DND-41 (cell line): ENCODE data around the gene DLG2.

Experiments used
- ATAC-seq: fragments of 200-7000 bp; cut with Tn5 transposase; 3 replicates; pipeline ENCODE4 v1.9.1; 2021; ENCODE audit warnings: low read depth; ENCODE audit not compliant: insufficient read depth
- DNase-seq: peaks from one replicate; pipeline ENCODE4 v3.0.0-alpha.2; 2020
- H2AFZ ChIP-seq: 2 replicates; pipeline ENCODE4 v1.6.0; 2012; ENCODE audit warnings: low read depth, low read length
- H3K27ac ChIP-seq: 2 replicates; pipeline ENCODE4 v1.5.1; 2012; ENCODE audit warnings: low read length, inconsistent platforms
- H3K27me3 ChIP-seq: fragments of 200-600 bp; sonication (generic); 2 replicates; pipeline ENCODE4 v1.6.0; 2012; ENCODE audit warnings: low read length, mild to moderate bottlenecking, inconsistent platforms; ENCODE audit not compliant: insufficient read depth, poor library complexity
- H3K36me3 ChIP-seq: 2 replicates; pipeline ENCODE4 v1.5.1; 2012; ENCODE audit warnings: low read length, inconsistent platforms; ENCODE audit not compliant: insufficient read depth
- H3K4me1 ChIP-seq: 2 replicates; pipeline ENCODE4 v1.5.1; 2012; ENCODE audit warnings: mild to moderate bottlenecking, low read length; ENCODE audit not compliant: insufficient read depth
- H3K4me2 ChIP-seq: 2 replicates; pipeline ENCODE4 v1.6.0; 2012; ENCODE audit warnings: mild to moderate bottlenecking, moderate library complexity, low read length, inconsistent platforms; ENCODE audit not compliant: insufficient read depth
- H3K4me3 ChIP-seq, 2 experiments: fragments of 200-600 bp in 1 of 2; shearing (Covaris generic) in 1 of 2; 2 replicates each; pipeline ENCODE4 v1.5.1; 2012 to 2016; ENCODE audit warnings: inconsistent platforms in 2 of 2, low read length in 2 of 2, mild to moderate bottlenecking in 2 of 2, low read depth in 1 of 2, moderate library complexity in 1 of 2
- H3K79me2 ChIP-seq: 2 replicates; pipeline ENCODE4 v1.6.0; 2012; ENCODE audit warnings: low read length, inconsistent platforms; ENCODE audit not compliant: insufficient read depth
- H3K9ac ChIP-seq: 2 replicates; pipeline ENCODE4 v1.6.0; 2012; ENCODE audit warnings: low read depth, mild to moderate bottlenecking, inconsistent platforms, low read length, moderate library complexity
- H3K9me3 ChIP-seq: 2 replicates; pipeline ENCODE4 v1.5.1; 2012; ENCODE audit warnings: low read length, moderate library complexity, mild to moderate bottlenecking, inconsistent platforms; ENCODE audit not compliant: insufficient read depth, severe bottlenecking
- H4K20me1 ChIP-seq: 2 replicates; pipeline ENCODE4 v1.6.0; 2012; ENCODE audit warnings: low read length; ENCODE audit not compliant: insufficient read depth
- CTCF ChIP-seq: IDR thresholded peaks from 2 replicates; pipeline ENCODE4 v1.5.1; 2012; ENCODE audit warnings: borderline replicate concordance, low read length, moderate library complexity, mild to moderate bottlenecking; ENCODE audit not compliant: poor library complexity, severe bottlenecking; ENCODE audit errors: extremely low read depth
- EZH2 ChIP-seq: IDR thresholded peaks from 3 replicates; pipeline ENCODE4 v1.6.1; 2012; ENCODE audit warnings: borderline replicate concordance, low read depth, mild to moderate bottlenecking, moderate library complexity, low read length, inconsistent platforms; ENCODE audit not compliant: severe bottlenecking

The DLG2 gene

DNA sequence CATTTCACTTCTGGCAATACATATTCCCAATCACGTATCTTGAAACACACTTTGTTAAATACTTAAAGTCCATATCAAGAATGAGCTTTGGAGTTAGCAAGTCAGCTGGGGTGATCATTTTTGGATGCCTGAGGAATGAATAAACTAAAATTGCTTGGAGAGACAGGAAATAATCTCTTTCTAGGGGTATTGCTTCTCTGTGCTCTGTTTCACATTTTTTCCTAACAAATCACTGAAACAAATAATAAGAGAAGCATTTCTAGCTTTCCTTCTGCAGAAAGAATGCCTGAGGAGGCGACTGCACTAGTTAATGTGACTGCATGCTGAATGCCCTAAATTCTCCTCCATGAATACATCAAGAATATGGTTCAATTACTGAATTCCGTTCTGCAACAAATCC is 1799.6 kb downstream of the DLG2 start:
- ATAC-seq (no peak), DNase-seq (no peak)
- no peaks in the 10 kb centered on the region for H3K9me3 ChIP-seq
- no peaks in the 10 kb centered on the region for H3K36me3 ChIP-seq
- H3K79me2 ChIP-seq, result no peaks in the 10 kb centered on the region
- H4K20me1 ChIP-seq, result no peaks in the 10 kb centered on the region
- TF ChIP-seq CTCF (no peak), EZH2 (no peak)
- H3K4me3 ChIP-seq, result no peak overlapping the region
- no peak overlapping the region for H2AFZ ChIP-seq
- H3K27me3 ChIP-seq, result no peaks in the 10 kb centered on the region
- no peak overlapping the region for H3K27ac ChIP-seq
- H3K9ac ChIP-seq, result no peak overlapping the region
- no peak overlapping the region for H3K4me2 ChIP-seq
- H3K4me1 ChIP-seq, result no peaks in the 10 kb centered on the region

- no peak overlapping the region for H2AFZ ChIP-seq
- H3K9me3 ChIP-seq, result no peaks in the 10 kb centered on the region
- H3K27ac ChIP-seq, result no peak overlapping the region
- no peaks in the 10 kb centered on the region for H3K4me1 ChIP-seq
- H4K20me1 ChIP-seq, result no peaks in the 10 kb centered on the region
- ATAC-seq (no peak), DNase-seq (no peak)
- H3K4me2 ChIP-seq, result no peak overlapping the region
- no peaks in the 10 kb centered on the region for H3K27me3 ChIP-seq
- TF ChIP-seq CTCF (no peak), EZH2 (no peak)
- H3K36me3 ChIP-seq, result no peaks in the 10 kb centered on the region
- no peaks in the 10 kb centered on the region for H3K79me2 ChIP-seq
- H3K4me3 ChIP-seq, result no peak overlapping the region
- no peak overlapping the region for H3K9ac ChIP-seq
Observed at GRCh38 chr11:83826078-83826477, 1801.1 kb downstream of the DLG2 start.

DNA sequence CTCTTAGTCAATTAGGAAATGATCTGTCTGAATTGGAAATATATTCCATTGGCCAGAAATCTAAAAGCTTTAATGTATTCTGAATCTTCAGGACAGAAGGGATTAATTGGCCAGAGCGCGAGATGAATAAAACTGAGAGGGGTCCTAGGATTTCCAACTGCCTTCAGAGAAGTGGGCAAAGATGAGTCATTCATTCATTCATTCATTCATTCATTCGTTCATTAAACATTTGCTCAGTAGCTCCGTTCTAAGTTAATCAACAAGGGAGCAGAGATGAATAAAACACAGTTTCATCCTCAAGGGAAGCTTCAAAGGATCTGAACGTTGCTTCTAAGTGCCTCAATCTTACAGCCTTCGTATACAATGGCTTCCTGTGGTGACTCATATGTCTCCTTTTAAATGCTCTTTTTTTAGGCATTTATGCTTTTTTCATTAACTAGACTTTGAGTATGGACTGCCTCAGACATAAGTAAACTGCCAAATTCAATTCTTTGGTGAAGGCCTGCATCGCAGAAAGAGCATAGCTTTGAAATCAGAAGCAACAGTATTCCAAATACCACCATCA is 1803.6 kb downstream of the DLG2 start:
- DNase-seq, result no peak
- Histone ChIP-seq H3K27me3 (no peaks in the 10 kb centered on the region), H3K4me1 (no peaks in the 10 kb centered on the region), H3K9me3 (no peaks in the 10 kb centered on the region), H3K79me2 (no peaks in the 10 kb centered on the region), H4K20me1 (no peaks in the 10 kb centered on the region), H3K4me2 (no peak overlapping the region), H3K9ac (no peak overlapping the region), H3K27ac (no peak overlapping the region), H3K4me3 (no peak overlapping the region), H2AFZ (no peak overlapping the region), H3K36me3 (no peaks in the 10 kb centered on the region)
- no peak for TF ChIP-seq CTCF
- TF ChIP-seq EZH2, result no peak
- no peak for ATAC-seq
